ENCODE measurements around the gene SORBS1.

DNA sequence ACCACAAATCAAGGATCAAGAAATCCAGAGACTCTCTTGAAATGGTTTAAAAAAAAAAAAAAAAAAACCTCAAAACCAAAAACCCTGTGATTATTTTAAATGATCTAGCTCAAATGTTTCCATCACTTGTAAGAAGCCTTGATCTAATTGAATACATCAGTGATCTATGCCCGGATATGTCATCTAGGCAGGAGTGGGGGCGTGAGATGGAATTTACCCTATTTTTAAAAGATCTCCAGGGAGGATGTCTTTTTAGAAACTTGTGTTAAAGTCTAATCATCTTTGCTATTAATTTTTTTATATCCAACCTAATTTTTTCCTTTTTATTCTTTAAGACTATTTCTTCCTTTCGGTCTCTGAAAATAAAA is 169.0 kb downstream of the SORBS1 start:
- TF ChIP-seq, protein P1, sequence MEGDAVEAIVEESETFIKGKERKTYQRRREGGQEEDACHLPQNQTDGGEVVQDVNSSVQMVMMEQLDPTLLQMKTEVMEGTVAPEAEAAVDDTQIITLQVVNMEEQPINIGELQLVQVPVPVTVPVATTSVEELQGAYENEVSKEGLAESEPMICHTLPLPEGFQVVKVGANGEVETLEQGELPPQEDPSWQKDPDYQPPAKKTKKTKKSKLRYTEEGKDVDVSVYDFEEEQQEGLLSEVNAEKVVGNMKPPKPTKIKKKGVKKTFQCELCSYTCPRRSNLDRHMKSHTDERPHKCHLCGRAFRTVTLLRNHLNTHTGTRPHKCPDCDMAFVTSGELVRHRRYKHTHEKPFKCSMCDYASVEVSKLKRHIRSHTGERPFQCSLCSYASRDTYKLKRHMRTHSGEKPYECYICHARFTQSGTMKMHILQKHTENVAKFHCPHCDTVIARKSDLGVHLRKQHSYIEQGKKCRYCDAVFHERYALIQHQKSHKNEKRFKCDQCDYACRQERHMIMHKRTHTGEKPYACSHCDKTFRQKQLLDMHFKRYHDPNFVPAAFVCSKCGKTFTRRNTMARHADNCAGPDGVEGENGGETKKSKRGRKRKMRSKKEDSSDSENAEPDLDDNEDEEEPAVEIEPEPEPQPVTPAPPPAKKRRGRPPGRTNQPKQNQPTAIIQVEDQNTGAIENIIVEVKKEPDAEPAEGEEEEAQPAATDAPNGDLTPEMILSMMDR (IDR thresholded peaks at IDR 0.05): no peak
- TF ChIP-seq EP300 (IDR thresholded peaks at IDR 0.05) (no peak), POLR2AphosphoS5 (IDR thresholded peaks at IDR 0.05) (no peak)

Data from suprapubic skin (tissue), 4 donors.